Naive thymus-derived CD4-positive, alpha-beta T cell (primary cell): ENCODE measurements around the gene TEX50. TPM values are rescaled to one million over a fixed set of nuclear protein-coding genes. Genes with fewer than 3 reads are reported as not detected.
A peak's percentile ranks its signal among the peaks of the same experiment; 100 is the strongest.
"Not testable (repeated sequence)": the region's sequence is repeated elsewhere in the genome, so short reads cannot be mapped to it uniquely, and the experiment has no call there.

ENCODE experiments used
- ATAC-seq: fragments of 150-1000 bp; cut with Tn5 transposase; 2 replicates; pipeline ENCODE4 v1.10.0; 2021; ENCODE audit warnings: mild to moderate bottlenecking, moderate library complexity
- CTCF ChIA-PET: fragments of 350-600 bp; sonication (Branson Sonifier 250); formaldehyde crosslinking; loops from one replicate; lab custom pipeline; 2021; ENCODE audit warnings: antibody characterized with exemption; lab: Charles Lee
- POLR2A ChIA-PET: fragments of 350-600 bp; sonication (Branson Sonifier 250); formaldehyde crosslinking; loops from one replicate; lab custom pipeline; 2021; ENCODE audit warnings: antibody characterized with exemption, inconsistent platforms; lab: Charles Lee
- DNase-seq, 9 donors: peaks; one replicate each; pipeline versions ENCODE4 v3.0.0 to v3.0.0-alpha.2; 2020 to 2022; ENCODE audit warnings: mixed read lengths in 1 of 9
- H3K27ac ChIP-seq: one replicate; pipeline ENCODE4 v1.7.0; 2013; ENCODE audit warnings: mild to moderate bottlenecking, low read depth, low read length, moderate library complexity
- H3K27me3 ChIP-seq, 2 donors: one replicate each; pipeline ENCODE4 v1.7.0; 2013; ENCODE audit warnings: low read length in 2 of 2, mild to moderate bottlenecking in 2 of 2, moderate library complexity in 2 of 2; ENCODE audit not compliant: control insufficient read depth in 2 of 2, insufficient read depth in 2 of 2
- H3K36me3 ChIP-seq, 3 experiments: 1 replicate in 2 of 3; 2 replicates in 1 of 3; pipeline ENCODE4 v1.7.0; 2013; ENCODE audit warnings: low read length in 3 of 3, mild to moderate bottlenecking in 3 of 3, moderate library complexity in 1 of 3; ENCODE audit not compliant: insufficient read depth in 3 of 3, control insufficient read depth in 2 of 3
- H3K4me1 ChIP-seq, 2 donors: one replicate each; pipeline ENCODE4 v1.7.0; 2013; ENCODE audit warnings: low read length in 2 of 2, mild to moderate bottlenecking in 2 of 2, moderate library complexity in 1 of 2; ENCODE audit not compliant: control insufficient read depth in 2 of 2, insufficient read depth in 2 of 2
- H3K4me3 ChIP-seq: 2 replicates; pipeline ENCODE4 v1.7.0; 2013; ENCODE audit warnings: mild to moderate bottlenecking, low read length
- H3K9me3 ChIP-seq, 3 experiments: 1 replicate in 2 of 3; 2 replicates in 1 of 3; pipeline ENCODE4 v1.7.0; 2013; ENCODE audit warnings: low read length in 3 of 3; ENCODE audit not compliant: control insufficient read depth in 2 of 3
- H3K27ac Mint-ChIP-seq, 9 donors: one replicate each; pipeline ENCODE4 v1.8.0; 2020 to 2022; ENCODE audit warnings: mixed read lengths in 9 of 9, mild to moderate bottlenecking in 8 of 9, moderate library complexity in 5 of 9, inconsistent platforms in 2 of 9
- H3K27me3 Mint-ChIP-seq, 5 donors: one replicate each; pipeline ENCODE4 v1.8.0; 2021 to 2022; ENCODE audit warnings: mixed read lengths in 5 of 5, mild to moderate bottlenecking in 1 of 5
- H3K36me3 Mint-ChIP-seq, 5 donors: one replicate each; pipeline ENCODE4 v1.8.0; 2020 to 2022; ENCODE audit warnings: mixed read lengths in 5 of 5, mild to moderate bottlenecking in 3 of 5, inconsistent platforms in 1 of 5
- H3K4me1 Mint-ChIP-seq, 7 donors: one replicate each; pipeline ENCODE4 v1.8.0; 2020 to 2022; ENCODE audit warnings: mixed read lengths in 7 of 7, mild to moderate bottlenecking in 3 of 7, inconsistent platforms in 1 of 7
- H3K4me3 Mint-ChIP-seq, 10 donors: one replicate each; pipeline ENCODE4 v1.8.0; 2020 to 2022; ENCODE audit warnings: mild to moderate bottlenecking in 10 of 10, mixed read lengths in 10 of 10, moderate library complexity in 6 of 10, inconsistent platforms in 2 of 10
- H3K9me3 Mint-ChIP-seq, 11 donors: one replicate each; pipeline ENCODE4 v1.8.0; 2020 to 2022; ENCODE audit warnings: mixed read lengths in 11 of 11, mild to moderate bottlenecking in 4 of 11, inconsistent platforms in 1 of 11, moderate library complexity in 1 of 11
- intact Hi-C, 2 donors: fragments of 100-400 bp; cut with micrococcal nuclease; formaldehyde crosslinking; loops; one replicate each; pipeline ENCODE4 v1.15.1; 2023
- polyA plus RNA-seq, 2 donors: library from polyadenylated mRNA; unstranded; fragments of 300-500 nt; fragmentation: Illumina TruSeq; gene quantifications; one replicate each; pipeline ENCODE4 v1.2.3, GENCODE V29; 2021
- total RNA-seq, 6 experiments: library from RNA in 5 of 6; stranded (reverse) in 5 of 6; gene quantifications; 1 replicate in 5 of 6; 2 replicates in 1 of 6; pipeline ENCODE4 v1.2.3 and lab custom pipeline; 2021 to 2026

Gene TEX50
- total and polyA plus RNA-seq, 7 experiments from 2014 or later: not detected

GRCh38 chr1:173608503-173609216 lies 26.5 kb upstream of the TEX50 start:
- H3K36me3 Mint-ChIP-seq: peaks cover 0 to 2% (median 0%) of the 10 kb centered on the region in 5 donors
- Histone ChIP-seq H3K9me3 (no peaks in the 10 kb centered on the region), H3K27me3 (no peaks in the 10 kb centered on the region), H3K4me1 (no peaks in the 10 kb centered on the region), H3K27ac (no peak overlapping the region), H3K4me3 (no peak overlapping the region), H3K36me3 (no peaks in the 10 kb centered on the region)
- no peak overlapping the region for H3K4me3 Mint-ChIP-seq
- ATAC-seq (no peak), DNase-seq (no peak)
- POLR2A ChIA-PET: no interaction called here
- intact Hi-C loops: no loop called here
- CTCF ChIA-PET: no interaction called here
- H3K27ac Mint-ChIP-seq: no peak overlapping the region
- H3K9me3 Mint-ChIP-seq: peaks cover 0 to 11% (median 4%) of the 10 kb centered on the region in 11 donors
- peaks cover 0 to 9% (median 7%) of the 10 kb centered on the region in 5 donors for H3K27me3 Mint-ChIP-seq
- peaks cover 0 to 4% (median 0%) of the 10 kb centered on the region in 7 donors for H3K4me1 Mint-ChIP-seq

- DNase-seq, H3K27me3 Mint-ChIP-seq, H3K27ac Mint-ChIP-seq, H3K36me3 ChIP-seq, ATAC-seq, CTCF ChIA-PET, H3K4me1 ChIP-seq, POLR2A ChIA-PET, H3K4me3 Mint-ChIP-seq, H3K27me3 ChIP-seq, H3K4me1 Mint-ChIP-seq, H3K9me3 ChIP-seq, H3K27ac ChIP-seq, intact Hi-C loops, H3K4me3 ChIP-seq, H3K36me3 Mint-ChIP-seq: not testable (repeated sequence)
- peaks cover 0 to 32% (median 8%) of the 10 kb centered on the region in 11 donors for H3K9me3 Mint-ChIP-seq
Observed at GRCh38 chr1:173613086-173613485, 22.1 kb upstream of the TEX50 start.

GRCh38 chr1:173616859-173617258 lies 18.3 kb upstream of the TEX50 start:
- CTCF ChIA-PET: no interaction called here
- Histone ChIP-seq H3K9me3 (peaks cover 0 to 12% (median 0%) of the 10 kb centered on the region in 3 experiments), H3K27me3 (no peaks in the 10 kb centered on the region), H3K27ac (no peak overlapping the region), H3K4me3 (no peak overlapping the region), H3K36me3 (no peaks in the 10 kb centered on the region), H3K4me1 (no peaks in the 10 kb centered on the region)
- no peak overlapping the region for H3K27ac Mint-ChIP-seq
- intact Hi-C loops: no loop called here
- peaks cover 6 to 24% (median 12%) of the 10 kb centered on the region in 5 donors for H3K36me3 Mint-ChIP-seq
- POLR2A ChIA-PET: no interaction called here
- ATAC-seq: no peak
- no peaks in the 10 kb centered on the region for H3K4me1 Mint-ChIP-seq
- no peak overlapping the region for H3K4me3 Mint-ChIP-seq
- DNase-seq: no peak
- H3K9me3 Mint-ChIP-seq: peaks cover 13 to 60% (median 34%) of the 10 kb centered on the region in 11 donors
- H3K27me3 Mint-ChIP-seq: peaks cover 0 to 35% (median 18%) of the 10 kb centered on the region in 5 donors

- intact Hi-C loops: loop anchor here in 1 of 2 donors (5.0 kb wide), 1 partner anchor 195 kb away; no protein-coding TSS in a partner anchor
- Mint-ChIP-seq H3K4me3 (no peak overlapping the region), H3K36me3 (peaks cover 0 to 5% (median 0%) of the 10 kb centered on the region in 5 donors), H3K27ac (peak overlapping the region in 1 of 9 donors; percentile 47), H3K9me3 (peaks cover 0 to 7% (median 2%) of the 10 kb centered on the region in 11 donors), H3K4me1 (peaks cover 0 to 2% (median 0%) of the 10 kb centered on the region in 7 donors), H3K27me3 (peaks cover 0 to 8% (median 5%) of the 10 kb centered on the region in 5 donors)
- DNase-seq (no peak), ATAC-seq (no peak)
- Histone ChIP-seq H3K4me3 (no peak overlapping the region), H3K36me3 (no peaks in the 10 kb centered on the region), H3K27me3 (no peaks in the 10 kb centered on the region), H3K4me1 (no peaks in the 10 kb centered on the region), H3K9me3 (no peaks in the 10 kb centered on the region), H3K27ac (no peak overlapping the region)
- CTCF ChIA-PET: interaction anchor here (1.7 kb wide), 1 partner anchor 197 kb away, joined by 5 read pairs; no protein-coding TSS in a partner anchor
- POLR2A ChIA-PET: no interaction called here
Observed at GRCh38 chr1:173627269-173627668, 7.9 kb upstream of the TEX50 start.

GRCh38 chr1:173628888-173629287 lies 6.2 kb upstream of the TEX50 start:
- ChIA-PET CTCF (interaction anchor here (0.6 to 0.9 kb wide), 2 partner anchors 199 to 427 kb away, joined by 4 to 6 read pairs; no protein-coding TSS in a partner anchor), POLR2A (no interaction called here)
- Histone ChIP-seq H3K27me3 (no peaks in the 10 kb centered on the region), H3K4me3 (no peak overlapping the region), H3K27ac (no peak overlapping the region), H3K9me3 (no peaks in the 10 kb centered on the region), H3K36me3 (no peaks in the 10 kb centered on the region), H3K4me1 (no peaks in the 10 kb centered on the region)
- Mint-ChIP-seq H3K27ac (peak overlapping the region in 1 of 9 donors; percentile 3), H3K4me1 (peaks cover 0 to 2% (median 0%) of the 10 kb centered on the region in 7 donors), H3K9me3 (peaks cover 0 to 2% (median 0%) of the 10 kb centered on the region in 11 donors), H3K27me3 (peaks cover 0 to 8% (median 5%) of the 10 kb centered on the region in 5 donors), H3K36me3 (no peaks in the 10 kb centered on the region), H3K4me3 (no peak overlapping the region)
- ATAC-seq: no peak
- intact Hi-C loops: loop anchor here (1.0 to 5.0 kb wide), 2 partner anchors 197 to 198 kb away; no protein-coding TSS in a partner anchor
- peak in 1 of 9 donors; percentile 5 for DNase-seq

GRCh38 chr1:173637236-173638042 lies 2.3 kb downstream of the TEX50 start:
- CTCF ChIA-PET: interaction anchor here (0.7 kb wide), 1 partner anchor 206 kb away, joined by 4 read pairs; no protein-coding TSS in a partner anchor
- H3K36me3 ChIP-seq, H3K27me3 ChIP-seq, POLR2A ChIA-PET, H3K4me3 Mint-ChIP-seq, H3K27ac ChIP-seq, H3K4me1 ChIP-seq, H3K36me3 Mint-ChIP-seq, H3K27ac Mint-ChIP-seq, H3K4me3 ChIP-seq, H3K9me3 ChIP-seq, intact Hi-C loops, H3K4me1 Mint-ChIP-seq, ATAC-seq, DNase-seq, H3K27me3 Mint-ChIP-seq: not testable (repeated sequence)
- peaks cover under 1 to 20% (median 6%) of the 10 kb centered on the region in 11 donors for H3K9me3 Mint-ChIP-seq
